GM12891 (cell line): ENCODE results near the gene TRMU.

Source experiments
- DNase-seq: peaks from one replicate; pipeline ENCODE4 v3.0.0; 2011; ENCODE audit warnings: low spot score; ENCODE audit not compliant: insufficient read length
- FAIRE-seq: peaks from 2 replicates; lab custom pipeline; 2011; peaks lifted over from hg19 to GRCh38; lab: Jason Lieb, UNC
- PAX5 ChIP-seq: IDR thresholded peaks from 2 replicates; pipeline ENCODE4 v1.6.1; 2011; ENCODE audit warnings: low read length, moderate library complexity, mild to moderate bottlenecking; ENCODE audit not compliant: insufficient read depth, severe bottlenecking
- POLR2A ChIP-seq: IDR thresholded peaks from 2 replicates; pipeline ENCODE4 v1.6.1; 2011; ENCODE audit warnings: low read depth, low read length, control low read depth
- POLR2AphosphoS5 ChIP-seq: IDR thresholded peaks from 2 replicates; pipeline ENCODE4 v1.6.1; 2011; ENCODE audit warnings: low read depth, low read length, control low read depth
- POU2F2 ChIP-seq: IDR thresholded peaks from 2 replicates; pipeline ENCODE4 v1.6.1; 2011; ENCODE audit warnings: low read depth, mild to moderate bottlenecking, control low read depth, low read length, moderate library complexity
- SPI1 ChIP-seq: IDR thresholded peaks from 2 replicates; pipeline ENCODE4 v1.6.1; 2011; ENCODE audit warnings: low read depth, low read length, control low read depth
- TAF1 ChIP-seq: IDR thresholded peaks from 2 replicates; pipeline ENCODE4 v1.6.1; 2011; ENCODE audit warnings: low read depth, low read length, control low read depth

The TRMU gene

GRCh38 chr22:46330426-46330825, 5.1 kb upstream of the TRMU start:
- TF ChIP-seq POLR2A = no peak
- TF ChIP-seq TAF1 = no peak
- TF ChIP-seq POLR2AphosphoS5 = no peak
- TF ChIP-seq POU2F2 = no peak
- no peak for DNase-seq
- FAIRE-seq = no peak

GRCh38 chr22:46331496-46331895, 4.0 kb upstream of the TRMU start:
- DNase-seq (no peak), FAIRE-seq (no peak)
- no peak for TF ChIP-seq TAF1
- no peak for TF ChIP-seq PAX5
- no peak for TF ChIP-seq SPI1
- no peak for TF ChIP-seq POLR2AphosphoS5
- no peak for TF ChIP-seq POU2F2
- TF ChIP-seq POLR2A = no peak

- no peak for DNase-seq
Observed at GRCh38 chr22:46336119-46337078, 885 bp downstream of the TRMU start.

GRCh38 chr22:46337870-46338269, 2.4 kb downstream of the TRMU start:
- DNase-seq = no peak
- no peak for TF ChIP-seq PAX5
- no peak for TF ChIP-seq POU2F2
- TF ChIP-seq POLR2AphosphoS5 = no peak
- no peak for TF ChIP-seq SPI1
- TF ChIP-seq POLR2A = no peak
- no peak for TF ChIP-seq TAF1
- peak; percentile 33 for FAIRE-seq

More at GRCh38 chr22:46336119-46337078, 885 bp downstream of the TRMU start:
- TF ChIP-seq TAF1 (no peak), POLR2AphosphoS5 (no peak), SPI1 (no peak), POU2F2 (no peak), PAX5 (no peak), POLR2A (no peak)
- FAIRE-seq = peak; percentile 9

GRCh38 chr22:46338636-46339035, 3.1 kb downstream of the TRMU start:
- FAIRE-seq (no peak), DNase-seq (no peak)
- TF ChIP-seq PAX5 = no peak
- TF ChIP-seq POLR2A = no peak
- TF ChIP-seq SPI1 = no peak
- no peak for TF ChIP-seq POU2F2
- no peak for TF ChIP-seq TAF1
- no peak for TF ChIP-seq POLR2AphosphoS5

GRCh38 chr22:46339956-46340355, 4.4 kb downstream of the TRMU start:
- DNase-seq (no peak), FAIRE-seq (no peak)
- TF ChIP-seq POU2F2 (no peak), TAF1 (no peak), SPI1 (no peak), PAX5 (no peak), POLR2A (no peak), POLR2AphosphoS5 (no peak)

- no peak for TF ChIP-seq SPI1
- DNase-seq (no peak), FAIRE-seq (no peak)
Observed at GRCh38 chr22:46340676-46341075, 5.2 kb downstream of the TRMU start.

- TF ChIP-seq POLR2AphosphoS5 (no peak), SPI1 (no peak), TAF1 (no peak), PAX5 (no peak), POU2F2 (no peak), POLR2A (no peak)
- FAIRE-seq (no peak), DNase-seq (no peak)
Observed at GRCh38 chr22:46346680-46347405, 11.3 kb downstream of the TRMU start.

GRCh38 chr22:46347646-46348045, 12.1 kb downstream of the TRMU start:
- TF ChIP-seq PAX5 = no peak
- no peak for TF ChIP-seq POLR2A
- TF ChIP-seq POU2F2 = no peak
- no peak for TF ChIP-seq TAF1
- no peak for TF ChIP-seq POLR2AphosphoS5
- no peak for TF ChIP-seq SPI1
- FAIRE-seq (no peak), DNase-seq (no peak)
